GM19193 (cell line): ENCODE data around the gene ZNF280D.

Experiments used
- POLR2A ChIP-seq: IDR thresholded peaks from 4 replicates; pipeline ENCODE4 v1.6.1; 2011; ENCODE audit not compliant: insufficient read depth, insufficient read length; ENCODE audit errors: extremely low read depth

The ZNF280D gene

DNA sequence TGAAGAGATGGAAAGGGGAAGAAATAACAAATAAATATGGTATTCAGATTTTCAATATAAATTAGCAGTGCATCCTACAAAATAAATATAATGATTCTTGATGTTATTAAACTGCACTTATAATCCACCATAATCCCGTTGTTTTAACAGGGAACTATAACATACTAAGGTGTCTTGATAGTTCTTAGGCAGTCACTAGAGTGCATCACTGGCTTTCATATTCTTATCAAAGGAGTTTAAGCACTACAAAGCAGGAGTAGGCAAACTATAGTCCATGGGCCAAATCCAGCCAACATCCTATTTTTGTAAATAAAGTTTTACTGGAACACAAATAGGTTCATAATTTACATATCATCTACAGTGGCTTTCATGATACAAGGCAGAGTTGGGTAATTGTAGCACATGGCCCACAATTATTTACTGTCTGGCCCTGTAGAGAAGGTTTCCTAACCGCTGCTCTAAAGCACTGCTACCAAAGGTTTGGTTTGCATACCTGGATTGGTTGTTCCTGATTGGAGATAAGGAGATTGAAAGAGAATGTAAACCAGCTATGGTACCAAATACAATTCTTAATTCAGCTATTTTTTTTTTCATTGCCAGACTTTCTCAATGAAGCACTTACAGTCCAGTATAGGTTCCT lies 104.3 kb downstream of the ZNF280D start:
- TF ChIP-seq POLR2A = no peak

GRCh38 chr15:56619887-56620286 lies 113.4 kb downstream of the ZNF280D start:
- no peak for TF ChIP-seq POLR2A

DNA sequence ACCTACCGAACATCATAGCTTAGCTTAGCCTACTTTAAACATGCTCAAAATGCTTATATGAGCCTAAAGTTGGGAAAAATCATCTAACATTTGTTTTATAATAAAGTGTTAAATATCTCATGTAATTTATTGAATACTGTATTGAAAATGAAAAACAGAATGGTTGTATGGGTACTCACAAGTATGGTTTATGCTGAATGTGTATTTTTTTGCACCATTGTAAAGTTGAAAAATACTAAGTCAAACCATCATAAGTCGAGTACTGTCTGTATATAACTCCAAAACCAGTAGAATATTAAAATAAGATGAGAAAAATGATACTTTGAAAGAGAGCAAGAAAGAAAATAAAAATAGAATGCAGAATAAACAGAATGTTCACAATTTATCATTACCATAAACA lies 115.7 kb downstream of the ZNF280D start:
- no peak for TF ChIP-seq POLR2A

GRCh38 chr15:56616551-56616950 lies 116.8 kb downstream of the ZNF280D start:
- no peak for TF ChIP-seq POLR2A

DNA sequence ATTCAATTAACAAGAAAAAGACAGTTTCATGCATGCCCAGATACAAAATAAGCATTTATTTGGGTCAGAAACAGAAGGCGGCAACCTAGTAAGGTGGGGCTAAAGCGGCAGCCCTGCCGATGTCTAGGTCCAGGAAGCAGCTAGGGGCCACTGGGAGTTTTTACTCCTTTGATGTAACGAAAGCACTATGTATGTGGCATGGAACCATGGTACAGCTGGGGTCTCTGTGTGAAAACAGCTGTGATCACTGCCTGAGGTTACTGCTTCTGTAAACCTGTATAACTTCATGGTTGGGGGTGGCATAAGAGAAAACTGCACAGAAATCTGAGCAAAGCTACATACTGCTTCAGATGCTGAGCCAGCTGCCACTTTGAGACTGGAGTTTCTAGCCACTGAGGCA lies 119.5 kb downstream of the ZNF280D start:
- TF ChIP-seq POLR2A = no peak

GRCh38 chr15:56608993-56609392 lies 124.3 kb downstream of the ZNF280D start:
- TF ChIP-seq POLR2A = no peak

DNA sequence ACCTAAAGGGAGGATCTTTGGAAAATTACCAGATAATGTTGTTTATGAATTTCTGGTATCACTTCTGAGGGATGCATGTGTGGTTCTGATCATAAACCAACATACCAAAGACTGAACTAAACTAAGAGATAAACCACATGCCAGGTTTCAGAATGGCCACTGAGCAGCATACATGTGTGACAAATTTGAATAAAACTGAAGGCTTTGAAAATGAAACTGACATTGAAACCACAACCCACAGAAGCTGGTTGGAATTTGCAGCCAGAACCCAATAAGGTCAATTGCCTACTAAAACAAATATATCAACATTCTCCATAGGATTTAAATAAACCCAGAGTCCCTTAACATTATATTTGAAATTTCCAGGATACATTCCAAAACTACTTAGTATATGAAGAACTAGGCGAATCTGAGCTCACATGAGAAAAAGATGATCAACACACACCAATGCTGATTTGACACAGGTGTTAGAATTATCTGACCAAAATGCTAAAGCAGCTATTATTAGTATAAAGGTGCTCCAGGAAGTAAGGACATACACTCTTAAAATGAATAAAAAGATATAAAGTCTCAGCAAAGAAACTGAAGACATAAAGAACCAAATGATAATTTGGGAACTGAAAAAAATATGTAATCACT lies 125.0 kb downstream of the ZNF280D start:
- no peak for TF ChIP-seq POLR2A

DNA sequence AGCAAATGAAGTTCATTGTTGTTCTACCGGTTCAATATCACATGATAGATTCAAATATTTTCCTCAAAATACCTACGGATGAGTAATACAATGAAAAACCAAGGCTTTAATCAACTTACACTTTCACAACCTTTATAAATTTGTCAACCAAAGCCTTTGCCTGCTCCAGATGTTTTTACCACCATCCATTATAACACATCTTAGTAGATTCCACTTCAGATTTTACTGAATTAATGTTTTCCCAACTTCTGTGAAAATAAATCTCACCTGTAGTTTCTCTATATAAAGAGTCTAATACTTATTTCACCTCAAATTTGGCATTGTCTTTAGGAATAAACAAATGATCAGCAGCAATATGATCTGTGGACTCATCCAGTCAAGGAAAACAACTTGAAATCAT lies 131.1 kb downstream of the ZNF280D start:
- no peak for TF ChIP-seq POLR2A

DNA sequence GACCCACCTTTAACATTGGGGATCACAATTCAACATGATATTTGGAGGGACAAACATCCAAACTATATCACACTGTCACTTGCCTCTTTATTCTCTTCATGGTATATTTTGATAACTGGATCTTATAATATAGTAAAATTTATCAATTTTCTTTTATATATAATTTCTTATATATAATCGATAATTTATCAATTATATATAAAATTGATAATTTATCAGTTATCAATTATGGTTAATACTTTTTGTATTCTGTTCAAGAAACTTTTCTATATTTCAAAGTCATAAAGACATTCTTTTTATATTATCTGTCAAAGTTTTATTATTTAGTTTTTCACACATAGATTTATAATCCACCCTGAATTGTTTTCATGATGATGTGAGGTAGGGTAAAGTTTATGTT lies 132.9 kb downstream of the ZNF280D start:
- TF ChIP-seq POLR2A = no peak

- TF ChIP-seq POLR2A = no peak
Measured at GRCh38 chr15:56598991-56599390, 134.3 kb downstream of the ZNF280D start.

DNA sequence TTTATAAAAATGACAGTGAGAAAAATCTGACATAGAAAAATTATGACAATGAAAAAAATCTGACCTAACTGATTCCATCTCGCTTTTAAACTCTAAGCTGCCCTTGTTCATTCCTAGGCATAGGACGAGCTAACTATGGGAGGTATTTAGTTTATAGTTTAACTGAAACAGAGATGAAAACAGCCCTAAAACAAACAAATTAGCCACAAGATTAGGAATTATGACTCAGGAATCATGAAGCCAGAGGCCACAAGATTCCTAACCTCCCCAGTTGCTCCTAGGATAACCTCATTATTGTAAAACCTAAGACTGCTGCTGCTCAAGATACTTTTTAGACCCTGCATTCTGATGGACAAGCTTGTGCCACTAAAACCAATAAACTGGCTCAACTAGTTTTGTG lies 145.6 kb downstream of the ZNF280D start:
- no peak for TF ChIP-seq POLR2A

GRCh38 chr15:56586206-56586605 lies 147.1 kb downstream of the ZNF280D start:
- TF ChIP-seq POLR2A = no peak

DNA sequence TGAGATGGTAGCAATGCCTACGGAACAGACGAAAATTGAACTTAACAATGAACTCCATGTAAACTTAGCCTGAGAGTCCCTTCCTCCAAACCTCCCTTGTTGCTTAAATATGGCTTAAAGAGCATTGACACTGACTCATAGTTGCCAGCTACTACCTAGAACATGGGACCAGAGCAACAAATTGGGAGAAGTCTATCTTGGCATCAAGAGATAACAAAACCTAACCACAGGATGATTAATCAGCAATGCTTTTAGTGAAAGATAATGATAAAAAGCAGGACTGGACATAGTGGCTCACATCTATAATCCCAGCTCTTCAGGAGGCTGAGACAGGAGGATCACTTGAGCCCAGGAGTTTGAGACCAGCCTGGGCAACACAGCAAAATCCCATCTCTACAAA lies 150.5 kb downstream of the ZNF280D start:
- TF ChIP-seq POLR2A = no peak
